Fibroblast of skin of right quadriceps (primary cell): ENCODE results near the gene PDE9A.

ENCODE experiments used
- DNase-seq: peaks from one replicate; pipeline ENCODE4 v3.0.0-alpha.2; 2013

The PDE9A gene

DNA sequence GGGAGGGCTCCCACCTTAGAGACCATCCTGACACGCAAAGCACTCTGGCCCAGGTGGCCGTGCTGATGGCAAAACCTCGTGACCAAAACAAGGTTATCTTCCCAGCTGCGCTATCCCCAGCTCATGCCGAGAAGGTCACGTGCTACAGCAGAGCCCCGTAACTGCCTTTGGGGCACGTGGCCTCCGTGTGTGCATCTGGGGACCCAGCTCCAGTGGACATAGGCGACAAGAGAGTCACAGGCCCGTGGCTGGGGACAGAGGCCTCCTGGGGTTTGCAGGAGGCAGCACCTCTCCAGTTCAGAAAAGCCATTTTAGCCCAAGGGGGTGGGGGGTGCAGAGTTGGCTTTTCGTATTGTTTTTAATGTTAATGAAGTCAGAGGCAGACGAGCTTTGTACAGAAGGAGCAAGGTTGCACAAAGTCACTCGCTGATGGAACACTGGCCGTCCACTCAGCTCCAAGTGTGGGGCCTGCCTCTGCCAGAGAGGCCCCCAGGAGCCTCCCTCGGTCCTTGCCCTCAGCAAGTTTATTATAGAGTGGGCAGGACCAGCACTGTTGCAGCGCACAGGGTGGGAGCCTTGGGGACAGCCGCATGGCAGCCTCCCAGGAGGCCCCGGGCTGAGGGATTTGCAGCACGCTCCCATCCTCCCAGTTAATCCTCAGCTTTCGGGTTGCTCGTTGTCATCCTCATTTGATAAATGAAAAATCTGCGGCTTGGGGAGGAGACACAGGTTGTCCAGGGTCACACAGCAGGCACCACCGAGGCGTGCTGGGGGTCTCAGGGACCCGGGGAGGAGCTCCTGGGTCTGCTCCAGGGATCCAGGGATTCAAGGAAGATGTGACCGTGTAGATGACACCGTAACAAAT is 8.0 kb upstream of the PDE9A start:
- no peak for DNase-seq

DNA sequence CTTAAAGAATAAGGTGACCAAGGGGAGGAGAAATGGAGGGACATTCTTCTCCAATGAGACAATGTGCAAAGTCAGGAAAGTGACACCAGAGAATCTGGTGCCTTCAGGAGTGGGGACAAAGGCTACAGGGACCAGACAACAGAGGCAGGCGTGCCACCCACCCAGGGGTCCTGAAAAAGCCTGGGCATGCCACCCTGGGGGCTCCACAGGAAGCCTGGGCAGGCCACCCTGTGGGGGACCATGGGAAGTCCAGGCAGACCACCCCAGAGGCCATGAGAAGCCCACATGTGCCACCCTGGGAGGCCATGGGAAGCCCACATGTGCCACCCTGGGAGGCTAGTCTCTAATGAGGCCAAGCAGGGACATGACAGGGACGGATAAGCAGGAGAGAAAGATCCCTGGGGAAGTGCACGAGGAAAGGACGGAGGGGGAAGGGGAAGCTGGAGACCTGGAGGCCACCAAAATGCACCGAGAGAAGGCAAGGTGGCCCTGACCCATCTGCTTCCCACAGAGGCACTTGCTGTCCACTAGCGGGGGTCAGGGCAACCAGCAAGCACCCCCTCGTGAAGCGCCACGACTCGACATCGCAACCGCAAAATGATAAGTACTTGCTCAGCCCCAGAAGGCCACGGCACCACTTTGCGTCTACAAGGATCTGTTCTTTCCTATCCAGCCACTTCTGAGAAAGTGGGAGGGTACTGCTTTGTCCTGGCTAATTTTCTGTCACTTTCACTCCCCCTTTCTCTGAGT is 7.2 kb upstream of the PDE9A start:
- DNase-seq, result no peak

DNA sequence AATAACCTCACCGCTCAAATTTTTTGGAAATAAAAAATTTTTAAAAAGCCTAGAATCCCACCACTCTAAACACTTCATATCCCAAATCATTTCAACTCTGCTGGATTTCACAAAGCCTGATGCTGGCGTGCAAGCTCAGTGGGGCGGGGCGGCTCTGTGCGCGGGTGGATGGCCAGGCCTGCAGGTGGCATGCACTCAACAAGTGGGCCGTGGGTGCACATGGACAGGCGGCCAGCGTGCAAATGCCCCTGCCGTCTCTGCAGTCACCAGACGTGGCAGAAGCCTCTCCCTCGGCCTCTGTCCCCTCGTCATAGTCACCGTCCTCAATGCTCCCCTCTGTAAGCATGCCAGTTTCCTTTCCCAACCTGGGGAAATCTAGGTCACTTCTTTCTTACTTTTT is 6.6 kb upstream of the PDE9A start:
- no peak for DNase-seq

DNA sequence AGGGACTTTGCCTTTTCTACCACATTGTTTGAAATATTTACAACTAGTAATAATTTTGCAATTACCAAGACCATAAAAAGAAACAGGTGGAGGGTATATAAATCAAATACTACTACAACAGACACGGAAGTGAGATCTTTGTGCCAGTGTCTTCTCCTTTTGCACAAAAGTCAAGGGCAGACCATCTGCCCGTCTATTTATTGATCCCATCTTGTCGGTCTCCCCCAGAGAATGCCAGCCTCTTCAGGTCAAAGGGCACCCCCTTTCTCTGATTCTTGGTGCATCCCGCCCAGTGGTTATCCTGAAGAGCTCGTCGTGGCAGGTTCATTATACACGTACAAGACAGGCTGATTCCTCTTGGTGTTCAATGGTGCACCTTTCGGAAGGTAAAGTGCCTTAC is 4.8 kb upstream of the PDE9A start:
- no peak for DNase-seq

DNA sequence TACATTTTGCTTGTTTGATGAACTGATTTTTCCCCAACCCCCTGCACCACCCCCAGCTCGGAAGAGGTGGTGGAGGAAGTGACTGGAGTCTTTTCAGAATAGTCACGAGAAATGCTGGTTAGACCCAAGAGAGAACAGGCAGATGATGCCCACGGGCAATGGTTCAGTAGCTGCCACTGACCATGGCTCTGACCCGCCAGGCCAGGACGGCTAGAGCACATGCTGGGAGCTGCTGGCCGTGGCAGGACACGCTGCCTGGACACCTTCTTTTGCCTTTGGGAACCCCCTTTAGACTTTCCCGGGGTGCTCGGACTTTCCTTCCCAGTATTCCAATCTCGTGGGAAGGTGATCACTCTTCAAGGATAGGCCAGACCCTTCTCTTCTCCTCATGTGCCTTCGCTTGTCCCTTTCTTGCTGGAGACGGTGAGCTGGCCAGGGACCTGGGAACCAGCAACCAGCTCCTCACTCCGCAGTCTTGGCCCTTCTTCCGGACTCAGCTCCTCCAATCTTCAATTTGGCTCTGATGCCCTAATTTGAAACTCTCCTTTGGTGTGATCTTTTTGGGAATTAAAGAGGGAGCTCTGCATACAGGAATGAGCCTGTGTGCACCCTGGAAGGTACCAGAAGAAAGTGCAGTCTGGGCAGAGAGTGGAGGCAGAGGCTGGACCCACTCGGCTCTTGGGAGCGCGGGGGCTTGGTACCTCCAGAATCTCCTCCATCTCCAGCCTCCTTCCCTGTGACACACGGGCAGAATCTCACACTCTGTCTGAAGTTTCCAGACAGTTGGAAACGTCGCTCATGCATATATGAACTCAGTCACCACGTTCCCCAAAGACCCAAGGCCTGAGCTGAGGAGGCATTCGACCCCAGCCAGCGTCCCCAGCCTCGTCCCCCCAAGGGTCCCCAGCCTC is 4.0 kb upstream of the PDE9A start:
- DNase-seq, result no peak

GRCh38 chr21:42650033-42650370 is 3.4 kb upstream of the PDE9A start:
- DNase-seq, result no peak

DNA sequence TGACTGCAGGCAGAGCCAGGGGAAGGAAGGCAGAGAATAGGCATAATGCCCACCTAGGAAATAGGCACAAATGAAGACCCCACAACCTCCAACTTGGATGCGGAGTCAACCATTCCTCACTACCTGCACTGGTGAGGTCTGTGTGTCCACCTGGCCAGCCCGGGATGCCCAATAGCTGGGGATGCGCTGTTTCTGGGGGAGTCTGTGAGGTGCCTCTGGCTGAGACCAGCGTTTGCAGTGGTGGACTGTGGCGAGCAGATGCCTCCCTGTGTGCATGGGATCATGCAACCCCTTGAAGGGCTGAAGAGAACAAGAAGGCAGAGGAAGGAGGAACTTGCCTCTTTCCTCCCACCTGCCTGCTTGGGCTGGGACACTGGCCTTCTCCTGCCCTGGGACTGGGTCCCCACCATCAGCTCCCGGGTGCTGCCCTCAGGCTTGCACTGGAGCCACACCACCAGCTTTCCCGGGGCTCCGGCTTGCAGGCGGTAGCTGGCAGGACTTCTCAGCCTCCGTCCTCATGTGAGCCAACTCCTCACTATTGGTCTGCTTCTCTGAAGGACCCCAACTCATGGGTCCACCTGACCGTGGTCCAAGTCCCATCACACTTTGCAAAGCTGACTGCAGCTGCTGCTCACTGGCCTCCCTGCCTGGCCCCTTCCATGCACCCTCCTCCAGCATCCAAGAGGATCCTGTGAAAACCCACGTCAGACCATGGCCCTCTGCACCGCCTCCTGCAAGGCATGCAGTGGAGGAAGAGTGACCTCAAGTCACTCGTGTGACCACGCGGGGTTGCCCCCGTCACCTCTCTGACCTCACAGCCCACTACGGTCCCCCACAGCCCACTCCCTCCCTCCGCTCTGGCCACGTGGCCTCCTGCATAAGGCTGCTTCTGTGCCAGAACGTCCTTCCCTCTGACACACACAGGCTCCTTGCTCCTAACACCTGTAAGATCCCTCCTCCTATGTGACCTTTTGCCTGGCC is 2.7 kb upstream of the PDE9A start:
- DNase-seq, result no peak

DNA sequence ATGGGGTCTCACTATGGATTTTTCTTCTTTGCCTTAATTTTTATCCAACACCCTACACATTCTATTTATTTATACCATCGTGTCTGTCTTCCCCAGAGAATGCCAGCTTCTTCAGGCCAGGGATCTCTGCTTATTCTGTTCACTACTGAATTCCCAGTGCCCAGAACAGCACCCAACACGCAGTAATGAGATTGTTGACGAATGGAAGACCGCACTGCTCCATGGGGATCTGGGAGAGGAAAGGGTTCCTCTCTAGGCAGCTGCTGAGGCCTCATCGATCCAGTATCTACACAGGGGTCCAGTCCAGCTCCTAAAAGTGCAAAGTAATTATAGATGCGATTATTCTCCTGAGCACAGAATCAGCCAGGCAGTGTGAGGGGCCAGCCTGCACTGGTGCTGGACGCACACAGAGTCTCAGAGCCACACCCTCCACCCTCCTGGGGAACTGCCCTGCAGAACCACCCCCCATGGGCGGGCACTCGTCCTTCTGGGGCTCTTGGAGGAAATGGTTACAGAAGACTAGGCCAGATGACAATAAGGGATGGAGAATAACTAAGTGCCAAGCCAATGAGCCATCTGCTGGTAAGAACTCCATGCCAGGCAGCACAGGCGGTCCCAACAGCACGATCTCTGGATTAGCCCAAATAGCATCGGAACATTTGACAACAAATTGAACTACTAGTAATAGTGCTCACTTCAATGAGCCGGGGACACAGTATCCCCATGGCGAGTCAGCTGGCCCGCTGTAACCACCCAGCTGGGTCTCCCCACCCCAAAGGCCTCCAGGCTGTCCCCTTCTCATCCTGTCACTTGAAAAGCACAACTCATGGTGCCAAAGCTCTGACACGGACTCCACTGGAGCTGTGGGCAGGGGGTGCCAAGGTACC is 1.7 kb upstream of the PDE9A start:
- no peak for DNase-seq

DNA sequence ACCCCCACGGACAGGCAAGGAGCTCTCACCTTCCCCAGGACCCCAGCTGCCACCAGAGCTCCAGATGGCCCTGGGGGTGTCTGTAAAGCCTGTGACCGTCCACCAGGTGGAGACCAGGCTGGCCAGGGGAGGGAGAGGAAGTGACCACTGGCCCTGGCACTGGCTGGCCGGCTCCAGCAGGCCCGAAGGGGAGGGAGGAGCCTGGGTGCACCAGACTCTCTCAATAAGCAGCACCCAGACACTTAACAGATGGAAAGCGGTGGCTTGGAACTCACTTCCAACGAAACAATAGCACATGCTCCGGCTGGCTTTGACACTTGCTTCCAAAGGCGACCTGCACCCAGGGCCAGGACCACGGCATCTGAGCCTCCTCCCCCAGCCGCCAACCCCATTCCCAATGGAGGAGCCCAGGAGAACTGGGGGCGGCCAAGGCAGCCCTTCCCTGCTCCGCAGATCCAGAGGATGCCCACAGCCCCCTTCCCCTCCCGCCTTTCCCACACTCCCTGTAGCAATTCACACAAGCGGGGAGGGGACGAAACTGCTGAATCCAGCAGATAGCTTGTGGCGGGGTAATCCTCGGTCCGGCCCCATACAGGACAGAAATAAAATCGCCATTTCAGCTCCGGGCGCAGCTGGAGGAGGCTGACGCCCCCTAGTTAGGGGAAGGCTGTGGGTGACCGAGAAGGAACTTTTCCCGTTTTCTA is 742 bp upstream of the PDE9A start:
- no peak for DNase-seq

DNA sequence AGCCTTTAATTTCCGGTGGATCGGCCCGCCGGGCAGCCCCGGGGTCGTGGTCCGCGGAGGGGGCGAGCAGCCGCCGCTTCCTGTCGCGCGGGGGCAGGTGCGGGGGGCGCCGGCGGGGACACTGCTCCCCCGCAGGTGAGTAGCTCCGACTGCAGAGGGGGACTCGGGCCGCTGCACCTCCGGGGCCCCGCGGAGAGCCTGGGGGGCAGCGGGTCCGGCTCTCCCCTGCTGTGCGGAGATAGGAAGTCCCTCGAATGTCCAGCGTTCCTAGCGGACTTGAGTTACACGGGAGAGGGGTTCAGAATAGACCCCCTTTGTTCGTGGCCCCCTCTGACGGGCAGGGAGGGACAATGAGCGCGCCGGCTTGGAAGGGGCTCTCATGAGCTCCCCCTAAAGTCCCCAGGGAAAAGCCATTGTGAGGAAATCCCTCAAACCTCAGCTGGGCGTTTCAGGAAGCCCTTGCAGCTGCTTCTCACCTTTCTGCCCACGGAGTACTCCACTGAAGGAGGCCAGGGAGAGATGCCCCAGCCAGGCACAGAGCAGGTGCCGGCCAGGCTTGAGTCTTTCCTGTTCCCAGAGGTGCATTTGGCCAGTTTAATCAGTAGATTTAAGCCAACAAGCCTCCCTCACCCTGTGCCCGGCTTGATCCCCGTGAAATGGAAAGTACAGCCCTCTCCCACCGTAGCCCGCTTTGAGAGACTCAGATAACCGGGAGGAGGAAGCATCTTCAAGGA is 925 bp downstream of the PDE9A start:
- no peak for DNase-seq

DNA sequence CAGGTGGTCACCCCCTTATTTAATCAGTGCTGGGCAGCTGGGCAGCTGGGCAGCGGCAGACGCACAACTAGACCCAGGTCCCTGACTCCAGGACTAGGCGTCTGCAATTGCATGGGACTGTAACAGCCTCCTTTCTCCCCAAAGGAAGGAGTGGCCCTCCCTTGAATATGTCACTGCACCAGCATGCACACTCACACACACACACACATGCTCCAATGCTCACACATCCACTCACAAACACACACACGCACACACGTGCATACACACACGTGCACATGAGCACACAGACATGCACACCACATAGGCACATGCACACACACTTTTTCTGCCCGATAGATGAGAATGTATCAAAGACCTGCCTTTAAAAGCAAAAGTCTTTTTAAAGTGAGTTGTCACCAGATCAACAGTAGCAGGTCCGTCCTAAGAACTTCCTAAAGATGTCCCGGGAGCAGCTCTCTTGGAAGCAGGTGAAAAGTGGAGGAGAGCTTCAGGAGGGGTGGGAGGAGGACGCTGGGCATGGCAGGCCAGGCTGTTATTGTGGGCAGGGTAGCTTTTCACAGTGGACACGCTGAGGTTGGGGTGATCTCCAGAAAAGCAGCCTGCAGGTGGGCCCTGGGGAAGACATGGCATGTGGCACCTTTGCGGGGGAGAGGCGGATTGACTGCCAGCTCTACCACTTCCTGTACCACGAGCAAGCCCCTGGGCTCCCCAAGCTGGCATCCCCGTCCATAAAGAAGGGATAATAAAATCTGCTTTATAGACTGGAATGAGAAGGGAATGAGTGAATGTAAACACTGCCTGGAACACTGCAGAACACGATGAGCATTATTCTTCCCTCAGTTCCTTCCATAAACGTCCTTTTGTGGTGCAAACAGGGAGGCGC is 1.7 kb downstream of the PDE9A start:
- no peak for DNase-seq

GRCh38 chr21:42655796-42656770 is 2.7 kb downstream of the PDE9A start:
- no peak for DNase-seq

DNA sequence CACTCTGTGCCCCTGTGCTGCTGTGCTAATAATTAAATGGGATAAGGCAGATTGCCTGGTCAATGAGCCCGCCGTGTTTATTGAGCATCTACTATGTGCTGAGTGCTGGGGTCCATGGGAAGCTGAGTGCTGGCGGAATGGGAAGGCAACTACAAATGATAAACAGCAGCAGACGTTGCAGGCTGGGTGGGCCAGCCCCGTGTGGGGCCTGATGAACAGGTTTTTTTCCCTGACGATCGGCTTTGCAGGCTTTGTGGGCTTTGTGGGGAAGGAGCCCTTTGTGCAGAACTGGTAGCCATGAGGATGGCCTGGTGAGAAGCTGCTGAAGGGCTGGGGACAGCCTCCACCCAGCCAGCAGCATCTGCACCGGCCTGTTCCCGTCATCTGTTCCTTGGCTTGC is 3.5 kb downstream of the PDE9A start:
- DNase-seq, result no peak

GRCh38 chr21:42657676-42658319 is 4.4 kb downstream of the PDE9A start:
- DNase-seq, result no peak

DNA sequence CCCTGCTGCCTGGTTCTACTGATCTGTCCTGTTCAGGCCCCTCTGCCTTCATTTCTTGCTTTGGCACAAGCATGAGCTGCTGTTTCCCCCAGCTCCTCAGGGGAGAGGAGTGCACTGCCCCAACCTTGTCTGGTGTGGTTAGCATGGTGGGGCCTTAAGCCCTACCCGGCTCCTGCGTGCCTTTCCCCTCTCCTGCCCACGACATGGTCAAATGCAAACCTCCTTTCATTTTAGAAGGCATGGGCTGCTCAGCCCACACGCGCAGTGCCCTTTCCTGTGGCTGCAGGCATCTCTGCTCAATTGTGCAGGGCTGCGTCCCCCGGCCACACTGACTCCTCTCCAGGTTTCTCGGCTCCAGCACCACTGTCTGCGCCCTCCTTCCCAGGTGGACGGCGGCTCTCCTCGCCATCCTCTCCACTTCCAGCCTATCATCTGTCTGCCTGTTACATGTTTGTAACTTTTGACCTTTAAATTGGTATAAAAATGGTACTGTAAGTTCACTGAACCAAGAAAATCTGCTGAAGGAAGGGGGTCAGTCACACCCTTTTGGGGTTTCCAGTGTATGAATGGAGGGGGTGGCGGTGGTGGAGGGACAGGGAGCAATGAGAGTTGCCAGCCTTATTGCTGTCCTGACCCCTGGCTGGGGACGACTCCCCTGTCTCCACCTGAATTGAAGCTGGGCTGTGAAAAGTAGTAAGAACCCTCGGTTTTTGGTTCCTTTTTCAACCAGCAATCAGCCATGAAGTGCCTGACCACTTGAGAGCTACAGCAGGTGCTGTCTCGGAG is 5.1 kb downstream of the PDE9A start:
- DNase-seq, result no peak
